ENCODE measurements around the gene TMTC4. TPM values are rescaled to one million over a fixed set of nuclear protein-coding genes. Genes with fewer than 3 reads are reported as not detected.

Gene TMTC4, protein sequence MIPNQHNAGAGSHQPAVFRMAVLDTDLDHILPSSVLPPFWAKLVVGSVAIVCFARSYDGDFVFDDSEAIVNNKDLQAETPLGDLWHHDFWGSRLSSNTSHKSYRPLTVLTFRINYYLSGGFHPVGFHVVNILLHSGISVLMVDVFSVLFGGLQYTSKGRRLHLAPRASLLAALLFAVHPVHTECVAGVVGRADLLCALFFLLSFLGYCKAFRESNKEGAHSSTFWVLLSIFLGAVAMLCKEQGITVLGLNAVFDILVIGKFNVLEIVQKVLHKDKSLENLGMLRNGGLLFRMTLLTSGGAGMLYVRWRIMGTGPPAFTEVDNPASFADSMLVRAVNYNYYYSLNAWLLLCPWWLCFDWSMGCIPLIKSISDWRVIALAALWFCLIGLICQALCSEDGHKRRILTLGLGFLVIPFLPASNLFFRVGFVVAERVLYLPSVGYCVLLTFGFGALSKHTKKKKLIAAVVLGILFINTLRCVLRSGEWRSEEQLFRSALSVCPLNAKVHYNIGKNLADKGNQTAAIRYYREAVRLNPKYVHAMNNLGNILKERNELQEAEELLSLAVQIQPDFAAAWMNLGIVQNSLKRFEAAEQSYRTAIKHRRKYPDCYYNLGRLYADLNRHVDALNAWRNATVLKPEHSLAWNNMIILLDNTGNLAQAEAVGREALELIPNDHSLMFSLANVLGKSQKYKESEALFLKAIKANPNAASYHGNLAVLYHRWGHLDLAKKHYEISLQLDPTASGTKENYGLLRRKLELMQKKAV
- total RNA-seq = 10 to 100 TPM; 16.6 to 28.2 (median 16.8) TPM

DNA sequence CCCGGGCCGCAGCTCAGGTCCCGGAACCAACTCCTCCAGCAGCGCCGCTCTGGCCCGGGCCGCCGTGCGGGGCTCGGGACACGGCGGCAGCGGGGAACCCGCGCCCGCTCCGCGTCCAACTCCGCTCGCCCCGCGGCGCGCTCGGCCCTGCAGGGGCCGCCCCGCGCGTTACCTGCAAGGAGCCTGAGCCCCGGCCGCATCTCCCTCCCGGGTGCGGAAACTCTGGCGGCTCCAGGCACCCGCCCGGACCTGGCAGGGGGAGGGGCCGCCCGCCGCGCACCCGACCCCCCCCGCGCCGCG, at the start of gene TMTC4:
TSS of gene TMTC4 (minus strand) at position 224 of the 300 bp plus-strand sequence. CDS start 4,433 bp downstream, outside the sequence.
- peaks cover 5 to 6% of the 10 kb centered on the region in 2 donors for H3K4me1 ChIP-seq
- H3K27ac ChIP-seq = peak within 1 kb of the TSS; percentile 69 to 84
- no peaks in the 10 kb centered on the region for H3K27me3 ChIP-seq
- no peak for DNase-seq (ENCODE audit: low spot score in 2 of 2)
- H3K36me3 ChIP-seq = no peaks in the 10 kb centered on the region
- intact Hi-C loops (cut with DNase I; ENCODE audit: low total_unique reads) = no loop called here
- TF ChIP-seq POLR2A (IDR thresholded peaks at IDR 0.05) (no peak), CTCF (IDR thresholded peaks at IDR 0.05) (no peak), POLR2AphosphoS5 (IDR thresholded peaks at IDR 0.05) (no peak)
- H3K9me3 ChIP-seq = no peaks in the 10 kb centered on the region
- H3K4me3 ChIP-seq = peak within 1 kb of the TSS; percentile 52 to 92 (median 80)

DNA sequence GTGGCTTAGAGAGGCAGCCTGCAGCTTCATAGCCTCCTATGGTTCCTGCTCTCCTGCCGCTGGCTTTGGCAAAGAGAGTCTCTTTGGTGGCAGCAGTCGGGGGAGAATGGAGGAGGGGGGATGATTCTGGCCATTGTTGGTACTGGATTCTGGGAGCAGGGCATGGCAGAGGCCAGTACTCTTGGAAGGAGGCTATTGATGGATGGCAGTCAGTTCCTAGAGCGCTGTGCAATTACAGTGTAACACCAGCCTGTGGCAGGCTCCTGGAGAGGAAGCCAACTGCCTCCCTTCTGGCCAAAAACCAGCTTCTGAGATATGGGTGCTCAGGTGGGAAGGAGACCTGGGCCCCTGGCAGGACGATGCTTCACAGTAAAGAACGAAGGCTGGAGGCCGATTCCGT, 47.9 kb upstream of the TMTC4 start:
- intact Hi-C loops (cut with DNase I; ENCODE audit: low total_unique reads) = no loop called here
- H3K27me3 ChIP-seq = no peaks in the 10 kb centered on the region
- no peaks in the 10 kb centered on the region for H3K4me1 ChIP-seq
- H3K4me3 ChIP-seq = no peak overlapping the region
- peaks cover 0 to under 1% of the 10 kb centered on the region in 2 donors for H3K9me3 ChIP-seq
- no peaks in the 10 kb centered on the region for H3K36me3 ChIP-seq
- H3K27ac ChIP-seq = no peak overlapping the region
- TF ChIP-seq POLR2A (IDR thresholded peaks at IDR 0.05) = no peak
- TF ChIP-seq CTCF (IDR thresholded peaks at IDR 0.05) = no peak
- no peak for TF ChIP-seq POLR2AphosphoS5 (IDR thresholded peaks at IDR 0.05)
- DNase-seq (ENCODE audit: low spot score in 2 of 2) = no peak

DNA sequence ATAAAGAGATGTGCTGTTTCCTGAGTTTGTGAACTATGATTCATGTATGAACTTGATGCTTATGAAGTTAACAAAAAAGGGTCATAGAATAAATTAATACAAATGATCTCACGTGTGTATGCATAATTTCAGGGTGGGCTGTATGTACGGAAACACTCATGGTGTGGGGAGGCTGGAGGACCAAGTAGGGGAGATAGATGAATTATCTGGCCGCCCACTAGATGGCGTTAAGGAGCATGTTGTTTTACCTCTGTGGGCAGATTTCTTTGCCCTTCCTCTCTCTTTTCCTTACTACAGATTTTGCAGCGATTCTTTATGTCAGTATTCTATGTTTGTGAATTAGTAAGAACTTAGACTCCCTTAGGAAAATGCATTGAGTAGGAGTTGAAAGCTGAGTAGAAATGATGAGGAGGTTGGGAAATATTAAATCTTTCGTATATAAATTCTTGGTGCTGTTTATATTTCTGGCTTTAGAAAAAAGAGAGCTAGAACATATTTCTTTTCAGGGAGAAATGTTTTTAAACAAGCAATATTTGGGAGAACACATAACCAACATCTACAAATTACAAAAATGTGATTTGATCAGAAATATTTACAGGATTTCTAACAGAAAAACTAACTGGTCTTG, 47.4 kb upstream of the TMTC4 start:
- no peaks in the 10 kb centered on the region for H3K36me3 ChIP-seq
- no peak overlapping the region for H3K27ac ChIP-seq
- DNase-seq (ENCODE audit: low spot score in 2 of 2) = no peak
- H3K4me1 ChIP-seq = no peaks in the 10 kb centered on the region
- no peaks in the 10 kb centered on the region for H3K27me3 ChIP-seq
- H3K9me3 ChIP-seq = no peaks in the 10 kb centered on the region
- no peak overlapping the region for H3K4me3 ChIP-seq
- intact Hi-C loops (cut with DNase I; ENCODE audit: low total_unique reads) = no loop called here
- TF ChIP-seq CTCF (IDR thresholded peaks at IDR 0.05) = peak in 2 of 3 donors; percentile 40 to 51
- no peak for TF ChIP-seq POLR2A (IDR thresholded peaks at IDR 0.05)
- TF ChIP-seq POLR2AphosphoS5 (IDR thresholded peaks at IDR 0.05) = no peak

DNA sequence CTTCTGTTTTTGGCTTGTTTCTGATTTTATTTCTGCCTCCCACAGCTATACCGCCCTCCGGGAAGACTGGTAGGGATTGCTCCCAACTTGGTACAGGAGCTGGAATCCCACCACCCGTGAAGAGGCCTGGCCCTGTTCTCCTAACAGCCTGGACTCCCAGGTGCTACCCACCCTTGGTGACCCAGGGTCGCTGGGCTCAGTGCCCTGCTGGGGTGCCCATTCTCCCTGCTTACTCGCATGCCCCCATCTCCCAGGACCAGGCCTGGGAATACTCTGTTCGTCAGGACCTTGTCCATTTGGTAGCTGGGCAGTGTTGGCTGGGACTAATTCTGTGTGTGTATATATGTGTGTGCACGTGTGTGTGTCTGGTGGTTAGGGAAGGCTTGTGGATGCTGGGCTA, 41.0 kb upstream of the TMTC4 start:
- H3K4me3 ChIP-seq = no peak overlapping the region
- H3K27me3 ChIP-seq = no peaks in the 10 kb centered on the region
- intact Hi-C loops (cut with DNase I; ENCODE audit: low total_unique reads) = no loop called here
- TF ChIP-seq POLR2A (IDR thresholded peaks at IDR 0.05) = no peak
- TF ChIP-seq CTCF (IDR thresholded peaks at IDR 0.05) = no peak
- no peak for TF ChIP-seq POLR2AphosphoS5 (IDR thresholded peaks at IDR 0.05)
- H3K9me3 ChIP-seq = no peaks in the 10 kb centered on the region
- no peak overlapping the region for H3K27ac ChIP-seq
- no peaks in the 10 kb centered on the region for H3K36me3 ChIP-seq
- DNase-seq (ENCODE audit: low spot score in 2 of 2) = no peak
- no peaks in the 10 kb centered on the region for H3K4me1 ChIP-seq

DNA sequence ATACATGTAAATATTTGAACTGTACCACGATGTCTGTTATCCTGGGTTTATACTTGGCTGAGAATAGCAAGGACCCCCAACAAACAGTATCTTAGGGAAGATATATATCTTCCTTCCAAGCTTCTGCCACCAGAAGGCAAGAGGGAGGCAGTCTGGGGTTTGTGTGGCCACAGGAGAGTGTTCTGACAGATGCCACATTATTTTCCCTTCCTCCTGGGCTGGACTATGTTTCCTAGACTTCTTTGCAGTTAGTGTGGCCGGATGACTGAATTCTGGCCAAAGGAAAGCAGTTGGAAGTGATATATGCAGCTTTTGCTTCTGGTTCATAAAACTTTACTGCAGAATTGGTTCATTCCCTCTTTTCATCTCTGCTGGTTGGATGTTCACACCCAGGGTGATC, 39.9 kb upstream of the TMTC4 start:
- intact Hi-C loops (cut with DNase I; ENCODE audit: low total_unique reads) = no loop called here
- H3K27ac ChIP-seq = no peak overlapping the region
- no peaks in the 10 kb centered on the region for H3K27me3 ChIP-seq
- no peaks in the 10 kb centered on the region for H3K36me3 ChIP-seq
- no peaks in the 10 kb centered on the region for H3K9me3 ChIP-seq
- H3K4me1 ChIP-seq = no peaks in the 10 kb centered on the region
- H3K4me3 ChIP-seq = no peak overlapping the region
- no peak for TF ChIP-seq POLR2AphosphoS5 (IDR thresholded peaks at IDR 0.05)
- TF ChIP-seq POLR2A (IDR thresholded peaks at IDR 0.05) = no peak
- TF ChIP-seq CTCF (IDR thresholded peaks at IDR 0.05) = no peak
- no peak for DNase-seq (ENCODE audit: low spot score in 2 of 2)

Measured in breast epithelium (tissue), 4 donors.